Measurements from ENCODE around the gene ADGRL3. TPM values are rescaled to one million over a fixed set of nuclear protein-coding genes. Genes with fewer than 3 reads are reported as not detected.

ADGRL3 gene
- total RNA-seq, 2 experiments from 2014 or later, result not detected

- DNase-seq (ENCODE audit: low spot score), result no peak
- H3K36me3 ChIP-seq (ENCODE audit: insufficient read depth, low read length), result no peaks in the 10 kb centered on the region
- H2AFZ ChIP-seq (ENCODE audit: low read length), result no peak overlapping the region
- no peak overlapping the region for H3K4me3 ChIP-seq (ENCODE audit: low read depth, low read length, poor library complexity, severe bottlenecking)
- TF ChIP-seq CTCF (conservative IDR thresholded peaks at IDR 0.05; ENCODE audit: low read length), result no peak
- H3K9me2 ChIP-seq (ENCODE audit: insufficient read depth, low read length), result no peaks in the 10 kb centered on the region
- H3K9me3 ChIP-seq (ENCODE audit: low read length), result no peaks in the 10 kb centered on the region
- no peaks in the 10 kb centered on the region for H3K4me1 ChIP-seq (ENCODE audit: insufficient read depth, low read length, poor library complexity, severe bottlenecking)
- no peak overlapping the region for H3K27ac ChIP-seq (ENCODE audit: low read depth, low read length, poor library complexity, severe bottlenecking)
- intact Hi-C loops (cut with micrococcal nuclease; ENCODE audit: unreplicated experiment), result no loop called here
- no peak overlapping the region for H3K4me2 ChIP-seq (ENCODE audit: low read length)
- H4K20me1 ChIP-seq (ENCODE audit: insufficient read depth, low read length), result no peaks in the 10 kb centered on the region
- no TSS peak for BruUV-seq (replicated peaks)
- H3K79me2 ChIP-seq (ENCODE audit: insufficient read depth, low read depth, low read length), result no peaks in the 10 kb centered on the region
- CTCF ChIA-PET (ENCODE audit: unreplicated experiment), result no interaction called here
- POLR2A ChIA-PET, result interaction anchor here (1.1 kb wide), 1 partner anchor 11 kb away, joined by 4 read pairs; no protein-coding TSS in a partner anchor
Observed at GRCh38 chr4:61489927-61490326, 289.8 kb downstream of the ADGRL3 start.

GRCh38 chr4:61493041-61493440, 292.9 kb downstream of the ADGRL3 start:
- H3K36me3 ChIP-seq (ENCODE audit: insufficient read depth, low read length), result no peaks in the 10 kb centered on the region
- no peaks in the 10 kb centered on the region for H3K9me2 ChIP-seq (ENCODE audit: insufficient read depth, low read length)
- H2AFZ ChIP-seq (ENCODE audit: low read length), result no peak overlapping the region
- intact Hi-C loops (cut with micrococcal nuclease; ENCODE audit: unreplicated experiment), result no loop called here
- no peak overlapping the region for H3K27ac ChIP-seq (ENCODE audit: low read depth, low read length, poor library complexity, severe bottlenecking)
- no peaks in the 10 kb centered on the region for H3K9me3 ChIP-seq (ENCODE audit: low read length)
- no peaks in the 10 kb centered on the region for H3K4me1 ChIP-seq (ENCODE audit: insufficient read depth, low read length, poor library complexity, severe bottlenecking)
- POLR2A ChIA-PET, result no interaction called here
- H4K20me1 ChIP-seq (ENCODE audit: insufficient read depth, low read length), result no peaks in the 10 kb centered on the region
- no TSS peak for BruUV-seq (replicated peaks)
- CTCF ChIA-PET (ENCODE audit: unreplicated experiment), result no interaction called here
- no peak overlapping the region for H3K4me3 ChIP-seq (ENCODE audit: low read depth, low read length, poor library complexity, severe bottlenecking)
- no peak for TF ChIP-seq EZH2phosphoT487 (IDR thresholded peaks at IDR 0.05; ENCODE audit: borderline replicate concordance, low read depth, low read length)
- TF ChIP-seq CTCF (conservative IDR thresholded peaks at IDR 0.05; ENCODE audit: low read length), result no peak
- DNase-seq (ENCODE audit: low spot score), result no peak
- no peak overlapping the region for H3K4me2 ChIP-seq (ENCODE audit: low read length)
- H3K79me2 ChIP-seq (ENCODE audit: insufficient read depth, low read depth, low read length), result no peaks in the 10 kb centered on the region

GRCh38 chr4:61493470-61493869, 293.3 kb downstream of the ADGRL3 start:
- no peak overlapping the region for H2AFZ ChIP-seq (ENCODE audit: low read length)
- no TSS peak for BruUV-seq (replicated peaks)

More at GRCh38 chr4:61493470-61493869, 293.3 kb downstream of the ADGRL3 start:
- no peak overlapping the region for H3K27ac ChIP-seq (ENCODE audit: low read depth, low read length, poor library complexity, severe bottlenecking)
- no peaks in the 10 kb centered on the region for H3K9me2 ChIP-seq (ENCODE audit: insufficient read depth, low read length)
- no peaks in the 10 kb centered on the region for H3K4me1 ChIP-seq (ENCODE audit: insufficient read depth, low read length, poor library complexity, severe bottlenecking)
- no peaks in the 10 kb centered on the region for H4K20me1 ChIP-seq (ENCODE audit: insufficient read depth, low read length)
- CTCF ChIA-PET (ENCODE audit: unreplicated experiment), result no interaction called here
- H3K9me3 ChIP-seq (ENCODE audit: low read length), result no peaks in the 10 kb centered on the region
- H3K4me2 ChIP-seq (ENCODE audit: low read length), result no peak overlapping the region
- no peaks in the 10 kb centered on the region for H3K79me2 ChIP-seq (ENCODE audit: insufficient read depth, low read depth, low read length)
- TF ChIP-seq EZH2phosphoT487 (IDR thresholded peaks at IDR 0.05; ENCODE audit: borderline replicate concordance, low read depth, low read length) (no peak), CTCF (conservative IDR thresholded peaks at IDR 0.05; ENCODE audit: low read length) (no peak)
- DNase-seq (ENCODE audit: low spot score), result no peak
- intact Hi-C loops (cut with micrococcal nuclease; ENCODE audit: unreplicated experiment), result no loop called here
- H3K4me3 ChIP-seq (ENCODE audit: low read depth, low read length, poor library complexity, severe bottlenecking), result no peak overlapping the region
- no peaks in the 10 kb centered on the region for H3K36me3 ChIP-seq (ENCODE audit: insufficient read depth, low read length)
- POLR2A ChIA-PET, result no interaction called here

Measured in OCI-LY7 (cell line).